MM.1S (cell line): Measurements from ENCODE around the gene TRIM32.

ENCODE experiments used
- EZH2 ChIP-seq: fragments of 300-600 bp; sonication (generic); optimal IDR thresholded peaks from 2 replicates; pipeline ENCODE3; 2017; ENCODE audit warnings: low read depth, mild to moderate bottlenecking, antibody characterized with exemption, low read length, mixed read lengths
- EZH2phosphoT487 ChIP-seq: fragments of 300-600 bp; sonication (generic); IDR thresholded peaks from 2 replicates; pipeline ENCODE4 v1.6.1; 2018; ENCODE audit warnings: antibody characterized with exemption, low read length
- TF ChIP-seq, protein P1 (sequence below): fragments of 300-600 bp; sonication (generic); IDR thresholded peaks from 2 replicates; pipeline ENCODE4 v1.5.1; 2016; ENCODE audit warnings: antibody characterized with exemption, low read length, mixed read lengths

DNA sequence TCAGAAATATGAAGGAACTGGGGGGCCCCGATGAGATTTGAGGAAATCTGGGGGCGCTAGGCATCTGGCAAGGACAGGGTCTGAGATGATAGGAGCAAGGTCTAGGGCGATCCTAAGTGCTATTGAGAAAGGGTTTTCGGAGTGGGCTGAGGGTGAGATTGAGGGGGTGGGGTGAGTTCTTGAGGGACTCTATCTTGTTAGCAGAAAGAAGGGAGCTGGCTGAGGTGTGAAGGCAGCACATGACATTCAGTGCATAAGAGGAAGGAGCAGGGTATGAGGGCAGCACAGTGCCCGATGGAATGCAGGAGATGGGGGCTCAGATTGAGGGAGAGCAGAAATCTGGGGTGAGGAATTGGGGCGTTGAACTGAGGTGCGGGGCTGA lies 640 bp downstream of the TRIM32 start:
- TF ChIP-seq EZH2, result no peak
- TF ChIP-seq, protein P1, sequence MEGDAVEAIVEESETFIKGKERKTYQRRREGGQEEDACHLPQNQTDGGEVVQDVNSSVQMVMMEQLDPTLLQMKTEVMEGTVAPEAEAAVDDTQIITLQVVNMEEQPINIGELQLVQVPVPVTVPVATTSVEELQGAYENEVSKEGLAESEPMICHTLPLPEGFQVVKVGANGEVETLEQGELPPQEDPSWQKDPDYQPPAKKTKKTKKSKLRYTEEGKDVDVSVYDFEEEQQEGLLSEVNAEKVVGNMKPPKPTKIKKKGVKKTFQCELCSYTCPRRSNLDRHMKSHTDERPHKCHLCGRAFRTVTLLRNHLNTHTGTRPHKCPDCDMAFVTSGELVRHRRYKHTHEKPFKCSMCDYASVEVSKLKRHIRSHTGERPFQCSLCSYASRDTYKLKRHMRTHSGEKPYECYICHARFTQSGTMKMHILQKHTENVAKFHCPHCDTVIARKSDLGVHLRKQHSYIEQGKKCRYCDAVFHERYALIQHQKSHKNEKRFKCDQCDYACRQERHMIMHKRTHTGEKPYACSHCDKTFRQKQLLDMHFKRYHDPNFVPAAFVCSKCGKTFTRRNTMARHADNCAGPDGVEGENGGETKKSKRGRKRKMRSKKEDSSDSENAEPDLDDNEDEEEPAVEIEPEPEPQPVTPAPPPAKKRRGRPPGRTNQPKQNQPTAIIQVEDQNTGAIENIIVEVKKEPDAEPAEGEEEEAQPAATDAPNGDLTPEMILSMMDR, result no peak
- TF ChIP-seq EZH2phosphoT487, result no peak
